UCSD-AML1 (cell line): ENCODE data around the gene TRIM71.
"Not testable (repeated sequence)": the region's sequence is repeated elsewhere in the genome, so short reads cannot be mapped to it uniquely, and the experiment has no call there.

Experiments
- DNase-seq: peaks from one replicate; lab custom pipeline; 2025; ENCODE audit not compliant: unreplicated experiment; lab: John Stamatoyannopoulos, UW

TRIM71 gene

DNA sequence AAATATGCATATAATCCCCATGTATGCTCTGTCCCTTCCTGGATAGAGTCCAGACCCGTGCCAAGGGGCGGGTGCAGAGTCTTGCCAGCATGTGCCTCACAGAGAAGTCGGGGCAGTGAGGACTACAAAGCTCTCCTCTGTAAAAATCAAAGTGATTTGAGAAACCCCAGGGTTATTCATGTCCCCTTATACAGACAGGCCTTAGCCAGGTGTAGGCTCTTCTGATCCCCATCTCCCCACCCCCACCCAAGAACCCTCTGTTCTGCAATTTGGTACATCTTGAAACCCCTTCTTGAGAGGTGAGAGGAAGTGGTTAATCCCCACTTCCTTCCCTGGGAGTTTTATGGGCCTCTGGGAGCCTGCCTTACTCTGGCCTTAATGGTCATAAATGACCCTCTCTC lies 24.7 kb downstream of the TRIM71 start:
- DNase-seq = peak; percentile 43

DNA sequence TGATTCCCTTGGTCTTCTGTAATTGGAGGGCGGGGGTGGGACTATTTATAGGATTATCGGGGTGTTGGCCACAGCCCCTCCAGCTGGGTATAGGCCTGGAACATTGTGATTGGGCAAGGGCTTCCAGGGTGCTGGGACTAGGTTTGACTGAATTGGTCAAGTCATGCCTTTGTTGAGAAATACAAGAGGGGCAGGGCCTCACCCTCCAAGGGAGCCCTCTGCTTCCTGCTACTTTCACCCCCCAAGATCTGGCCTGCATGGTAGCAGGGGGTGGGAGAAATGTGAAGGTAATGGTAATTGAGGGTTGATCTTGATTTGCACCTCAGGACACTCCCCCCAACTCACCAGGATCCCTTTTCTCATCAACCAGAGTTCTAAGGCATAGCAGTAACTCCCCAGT lies 25.2 kb downstream of the TRIM71 start:
- peak; percentile 43 for DNase-seq

DNA sequence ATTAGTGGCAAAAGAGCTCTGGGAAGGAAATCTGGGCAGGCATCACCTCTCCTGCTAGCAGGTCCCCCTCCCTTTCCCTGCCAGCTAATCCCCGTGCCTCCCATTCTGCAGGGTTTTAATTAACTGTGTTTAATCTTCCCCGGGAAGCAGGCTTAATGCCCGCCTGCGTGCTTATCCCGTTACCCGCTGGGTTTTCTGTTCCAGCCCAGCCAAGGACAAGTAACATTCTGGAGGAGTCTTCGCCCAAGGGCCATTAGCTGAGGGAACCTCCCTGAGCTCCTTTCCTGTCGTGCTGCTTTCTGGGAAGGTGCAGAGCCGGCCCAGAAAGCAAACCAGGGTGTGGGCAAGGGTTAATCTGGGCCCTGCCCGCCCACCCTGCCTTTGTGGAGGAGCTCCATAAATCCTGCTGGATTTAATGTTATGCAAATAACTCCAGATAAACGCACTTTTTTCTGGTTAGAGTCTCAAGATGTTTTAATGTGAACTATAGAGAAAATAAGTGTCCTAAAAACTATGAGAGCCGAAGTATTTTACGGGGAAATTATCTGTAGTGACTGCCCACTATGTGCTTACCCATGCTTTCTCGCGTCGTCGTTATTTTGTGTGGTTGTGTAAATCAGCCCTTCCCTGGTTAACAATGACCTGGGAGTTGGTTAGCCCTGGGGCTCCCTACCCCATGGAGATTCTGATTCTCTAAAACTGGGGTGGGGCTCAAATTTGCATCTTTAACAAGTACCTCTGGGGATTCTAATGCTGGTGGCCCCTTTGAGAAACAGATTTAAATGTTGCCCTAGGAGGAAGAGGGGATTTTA lies 25.9 kb downstream of the TRIM71 start:
- DNase-seq = no peak

DNA sequence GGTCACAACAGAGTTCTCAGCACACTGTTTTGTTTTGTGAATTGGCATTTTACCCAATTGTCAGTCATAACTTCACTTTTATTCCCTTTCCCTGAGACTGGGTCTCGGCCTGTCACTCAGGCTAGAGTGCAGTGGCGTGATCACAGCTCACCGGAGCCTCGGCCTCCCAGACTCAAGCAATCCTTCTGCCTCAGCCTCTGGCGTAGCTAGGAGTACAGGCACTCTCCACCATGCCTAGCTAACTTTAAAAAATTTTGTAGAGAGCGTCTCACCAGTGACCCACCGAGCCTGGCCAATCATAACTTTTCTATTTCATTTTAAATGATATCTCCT lies 26.5 kb downstream of the TRIM71 start:
- DNase-seq = no peak

DNA sequence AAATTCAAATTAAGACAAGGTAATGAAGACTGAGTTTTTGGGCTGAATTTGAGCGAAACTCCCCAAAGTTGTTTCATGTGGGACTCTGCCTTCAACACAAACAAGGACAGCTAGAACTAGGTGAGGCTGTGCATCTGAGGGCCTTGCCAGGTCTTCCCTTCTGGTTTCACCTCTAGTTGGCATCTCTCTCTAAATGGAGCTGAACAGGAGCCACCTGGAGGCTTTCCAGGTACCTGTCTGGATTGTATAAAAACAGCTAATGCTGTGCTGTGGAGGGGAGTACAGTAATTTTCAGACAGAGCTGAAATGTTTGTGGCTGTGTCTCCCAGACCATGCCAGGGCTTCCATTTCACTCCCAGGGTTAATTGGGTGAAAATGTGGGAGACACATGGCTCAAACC lies 27.1 kb downstream of the TRIM71 start:
- DNase-seq = no peak

DNA sequence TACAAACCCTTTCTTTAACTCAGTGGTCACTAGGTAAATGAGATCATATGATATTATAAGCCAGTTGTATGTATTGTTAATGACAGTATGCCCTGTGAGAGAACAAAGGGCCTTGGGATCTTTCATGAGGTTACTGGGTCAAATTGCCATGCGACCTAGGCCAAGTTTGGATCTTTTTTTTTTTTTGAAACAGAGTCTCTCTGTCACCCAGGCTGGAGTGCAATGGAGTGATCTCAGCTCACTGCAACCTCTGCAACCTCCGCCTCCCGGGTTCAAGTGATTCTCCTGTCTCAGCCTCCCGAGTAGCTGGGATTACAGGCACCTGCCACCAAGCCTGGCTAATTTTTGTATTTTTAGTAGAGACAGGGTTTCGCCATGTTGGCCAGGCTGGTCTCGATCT lies 27.7 kb downstream of the TRIM71 start:
- DNase-seq = not testable (repeated sequence)

DNA sequence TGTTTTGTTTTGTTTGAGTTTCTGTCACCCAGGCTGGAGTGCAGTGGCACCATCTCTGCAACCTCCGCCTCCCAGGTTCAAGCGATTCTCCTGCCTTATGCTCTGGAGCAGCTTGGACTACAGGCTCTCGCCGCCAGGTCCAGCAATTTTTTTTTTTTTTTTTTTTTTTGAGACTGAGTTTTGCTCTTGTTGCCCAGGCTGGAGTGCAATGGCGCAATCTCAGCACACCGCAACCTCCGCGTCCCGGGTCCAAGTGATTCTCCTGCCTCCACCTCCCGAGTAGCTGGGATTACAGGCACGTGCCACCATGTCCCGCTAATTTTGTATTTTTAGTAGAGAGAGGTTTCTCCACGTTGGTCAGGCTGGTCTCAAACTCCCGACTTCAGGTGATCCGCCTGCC lies 29.2 kb downstream of the TRIM71 start:
- DNase-seq = not testable (repeated sequence)

DNA sequence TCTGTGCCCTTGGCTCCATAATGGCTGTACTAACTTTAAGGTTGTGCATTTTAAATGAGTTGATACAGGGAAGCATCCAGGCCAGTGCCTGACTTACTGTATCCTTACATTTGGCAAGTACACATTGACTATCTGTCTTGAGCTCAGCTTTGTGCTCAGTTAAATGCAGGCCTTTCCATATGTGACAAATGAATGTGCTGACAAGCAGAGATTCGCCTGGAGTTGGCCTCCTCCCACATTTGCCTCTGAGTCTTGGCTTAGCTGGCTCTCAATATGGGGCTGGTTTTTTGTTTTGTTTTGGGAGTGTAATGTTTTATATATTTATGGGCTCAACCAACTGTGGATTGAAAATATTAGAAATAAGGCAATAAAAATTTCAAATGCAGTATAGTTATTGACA lies 29.7 kb downstream of the TRIM71 start:
- no peak for DNase-seq

DNA sequence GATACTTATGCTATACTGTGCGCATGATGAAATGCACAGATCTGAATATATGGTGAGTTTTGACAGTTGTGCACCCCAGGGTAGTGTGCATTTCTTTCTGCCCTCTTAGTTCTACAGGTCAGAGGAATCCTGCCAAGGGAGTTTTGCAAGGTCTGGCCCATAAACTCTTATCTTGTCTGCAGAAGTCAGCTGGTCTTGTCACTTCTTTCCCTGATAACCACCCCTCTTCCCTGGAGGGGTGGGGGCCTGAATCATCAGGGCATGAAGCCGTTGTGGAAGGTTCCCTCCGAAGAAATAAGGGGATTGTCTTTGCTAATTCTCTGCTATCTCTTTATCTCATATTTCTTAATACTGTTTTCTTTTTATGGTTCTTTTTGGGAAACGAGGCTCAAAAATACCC lies 30.4 kb downstream of the TRIM71 start:
- no peak for DNase-seq

DNA sequence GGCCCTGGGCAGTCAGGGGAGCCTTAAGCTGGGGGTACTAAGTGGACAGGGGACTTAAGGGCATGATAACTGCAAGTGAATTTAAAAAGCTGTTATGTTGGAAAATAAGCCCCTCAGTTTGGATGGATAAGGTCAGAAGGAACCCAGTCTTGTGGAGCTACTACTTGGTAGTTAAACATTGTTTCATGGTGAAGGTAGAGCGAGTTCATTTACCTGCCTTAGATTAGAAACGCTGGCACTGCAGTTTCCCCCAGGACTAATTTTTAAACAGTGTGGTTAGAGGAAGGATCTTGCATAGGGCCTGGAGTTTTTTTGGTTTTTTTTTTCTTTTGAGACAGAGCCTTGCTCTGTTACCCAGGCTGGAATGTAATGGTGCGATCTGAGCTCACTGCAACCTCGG lies 31.2 kb downstream of the TRIM71 start:
- no peak for DNase-seq

DNA sequence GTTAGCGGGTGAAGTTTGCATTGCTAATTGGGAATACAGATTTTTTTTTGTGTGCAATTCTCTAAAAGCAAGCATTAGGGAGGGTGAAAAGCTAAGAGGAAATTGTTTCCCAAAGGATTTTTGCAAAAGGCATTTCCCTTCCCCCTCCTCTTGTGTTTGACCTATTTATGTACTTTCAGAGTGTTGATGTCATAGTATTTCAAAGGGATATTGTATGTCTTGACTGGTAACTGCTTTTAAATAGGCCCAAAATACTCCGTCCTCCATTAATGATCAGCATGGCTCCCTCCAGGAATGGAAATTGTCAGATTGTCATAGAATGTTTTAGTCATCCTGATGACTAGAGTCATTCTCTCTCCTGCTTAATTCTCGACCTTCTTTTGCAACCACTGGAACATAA lies 32.4 kb downstream of the TRIM71 start:
- no peak for DNase-seq

DNA sequence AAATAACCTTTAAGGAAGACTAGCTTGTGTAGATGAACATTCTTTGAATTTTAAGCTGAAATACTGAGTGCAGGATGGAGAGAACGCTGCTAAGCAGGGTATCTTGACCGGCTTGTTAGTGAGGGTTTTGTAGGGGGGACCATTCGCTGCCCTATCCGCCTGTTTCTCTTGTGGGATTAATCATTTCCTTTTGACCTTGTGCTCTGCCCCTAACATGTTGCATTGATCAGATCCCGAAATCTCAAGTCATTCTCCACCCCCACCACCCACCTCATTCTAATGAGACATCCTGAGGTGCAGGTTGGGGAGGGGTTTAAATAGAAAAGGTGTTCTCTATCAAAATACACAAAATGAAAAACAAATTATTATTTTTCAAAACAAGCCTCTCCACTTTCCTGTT lies 32.8 kb downstream of the TRIM71 start:
- DNase-seq = no peak

DNA sequence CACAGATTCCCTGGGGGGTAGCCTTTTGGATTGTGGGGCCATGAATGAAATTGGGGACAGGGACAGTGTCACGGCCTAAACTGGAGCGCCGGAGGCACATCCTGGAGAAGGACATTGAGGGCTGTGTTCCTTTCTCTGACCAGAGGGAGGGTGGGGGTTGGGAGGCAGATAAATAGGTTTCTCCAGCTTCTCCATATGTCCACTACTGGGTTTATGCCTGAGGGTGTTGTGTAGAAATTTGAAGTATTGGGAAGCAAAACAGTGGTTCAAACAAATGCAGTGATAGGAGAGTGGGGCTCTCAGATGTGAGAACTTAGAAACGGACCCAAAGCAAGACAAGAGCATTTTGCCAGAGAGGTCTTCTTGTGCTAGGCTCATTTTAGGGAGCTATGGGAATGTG lies 34.3 kb downstream of the TRIM71 start:
- no peak for DNase-seq

DNA sequence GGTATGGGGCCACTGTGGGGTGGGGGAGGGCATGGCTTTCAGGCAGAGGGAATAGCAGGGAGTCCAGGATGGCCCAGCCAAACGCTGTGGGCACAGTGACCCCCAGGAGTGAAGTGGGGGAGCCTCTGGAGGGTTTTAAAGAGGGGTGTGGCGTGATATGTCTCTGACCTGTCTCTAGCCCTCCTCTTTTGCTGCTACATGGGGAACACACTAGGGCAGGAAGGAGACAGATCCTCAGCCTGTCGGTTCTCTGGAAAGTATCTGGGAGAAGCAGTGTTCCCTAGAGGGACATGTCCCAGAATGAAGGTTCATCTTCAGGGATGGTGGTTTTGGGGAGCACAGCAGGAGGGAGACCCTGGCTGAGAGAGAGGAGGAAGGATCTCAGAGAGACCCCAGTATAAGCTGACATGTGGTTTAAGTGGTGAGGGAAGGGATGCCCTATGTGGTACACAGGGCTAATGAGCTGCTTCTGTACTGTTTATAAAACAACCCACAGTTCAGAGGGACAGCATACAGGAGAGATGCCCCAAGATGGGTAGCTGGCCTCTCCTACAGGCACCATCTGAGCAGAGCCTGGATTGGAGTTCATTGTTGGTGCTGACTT lies 37.7 kb downstream of the TRIM71 start:
- no peak for DNase-seq

DNA sequence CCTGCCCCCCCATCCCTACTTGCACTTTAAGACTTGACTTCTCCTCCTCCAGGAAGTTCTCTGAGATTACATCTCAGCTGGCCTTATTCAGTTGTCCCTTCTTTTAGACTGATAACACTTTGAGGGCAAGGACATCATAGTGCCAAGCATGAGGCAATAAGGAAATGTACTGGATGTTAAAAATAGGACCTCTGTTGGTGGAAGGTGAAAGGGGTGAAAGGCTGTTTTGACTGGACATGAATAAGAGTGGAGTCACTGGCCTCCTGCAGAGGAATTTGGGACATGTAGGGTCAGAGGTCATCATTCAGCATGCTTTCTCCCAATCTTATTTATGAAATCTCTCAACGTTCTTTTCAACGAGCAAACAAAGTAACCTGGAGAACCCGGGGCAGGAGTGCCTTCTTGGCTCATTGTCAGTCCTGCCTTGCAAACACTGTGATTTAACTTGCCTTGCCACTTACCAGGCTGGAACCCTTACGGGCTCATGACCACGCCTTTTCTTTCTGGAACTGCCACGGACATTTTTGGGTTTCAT lies 38.6 kb downstream of the TRIM71 start:
- DNase-seq = no peak

DNA sequence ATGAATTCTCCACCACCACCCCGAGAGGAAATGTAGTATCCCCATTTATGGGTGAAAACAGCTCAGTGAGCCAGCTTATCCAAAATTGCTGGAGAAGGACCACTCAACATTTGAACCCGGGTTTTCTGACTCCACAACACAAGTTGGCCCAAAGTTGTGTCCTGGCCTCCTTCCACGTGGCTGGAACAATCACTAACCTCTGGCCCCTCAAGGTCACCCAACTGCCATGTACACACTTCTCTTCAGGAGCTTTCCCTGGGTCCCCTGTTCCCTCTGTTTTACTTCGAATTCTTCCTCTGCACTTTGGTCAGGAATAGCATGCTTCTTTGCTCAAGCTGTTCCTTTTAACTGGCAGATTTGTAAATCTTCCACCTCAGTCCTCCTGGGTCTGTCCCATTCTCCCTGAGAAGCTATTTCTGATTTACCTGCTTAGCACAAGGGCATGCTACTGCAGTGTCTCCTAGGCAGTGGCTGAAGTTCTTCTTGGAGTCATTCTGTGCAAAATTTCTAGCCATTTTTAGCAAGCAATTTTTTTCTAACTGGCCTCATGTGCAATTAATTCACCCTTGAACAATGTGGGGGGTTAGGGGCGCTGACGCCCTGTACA lies 39.2 kb downstream of the TRIM71 start:
- DNase-seq = no peak

DNA sequence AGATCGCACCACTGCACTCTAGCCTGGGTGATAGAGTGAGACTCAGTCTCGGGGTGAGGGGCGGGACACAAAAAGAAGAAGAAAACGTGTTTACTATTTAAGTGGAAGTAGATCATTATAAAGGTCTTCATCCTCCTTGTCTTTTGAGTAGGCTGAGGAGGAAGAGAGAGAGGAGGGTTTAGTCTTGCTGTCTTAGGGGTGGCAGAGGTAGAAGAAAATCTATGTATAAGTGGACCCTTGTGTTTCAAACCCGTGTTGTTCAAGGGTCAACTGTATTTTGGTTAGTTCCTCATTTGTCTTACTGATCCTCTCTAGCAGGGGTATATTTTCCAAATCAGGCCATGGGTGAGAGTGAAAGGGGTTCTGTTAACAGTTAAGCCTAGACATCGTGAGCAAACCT lies 40.1 kb downstream of the TRIM71 start:
- DNase-seq = no peak

DNA sequence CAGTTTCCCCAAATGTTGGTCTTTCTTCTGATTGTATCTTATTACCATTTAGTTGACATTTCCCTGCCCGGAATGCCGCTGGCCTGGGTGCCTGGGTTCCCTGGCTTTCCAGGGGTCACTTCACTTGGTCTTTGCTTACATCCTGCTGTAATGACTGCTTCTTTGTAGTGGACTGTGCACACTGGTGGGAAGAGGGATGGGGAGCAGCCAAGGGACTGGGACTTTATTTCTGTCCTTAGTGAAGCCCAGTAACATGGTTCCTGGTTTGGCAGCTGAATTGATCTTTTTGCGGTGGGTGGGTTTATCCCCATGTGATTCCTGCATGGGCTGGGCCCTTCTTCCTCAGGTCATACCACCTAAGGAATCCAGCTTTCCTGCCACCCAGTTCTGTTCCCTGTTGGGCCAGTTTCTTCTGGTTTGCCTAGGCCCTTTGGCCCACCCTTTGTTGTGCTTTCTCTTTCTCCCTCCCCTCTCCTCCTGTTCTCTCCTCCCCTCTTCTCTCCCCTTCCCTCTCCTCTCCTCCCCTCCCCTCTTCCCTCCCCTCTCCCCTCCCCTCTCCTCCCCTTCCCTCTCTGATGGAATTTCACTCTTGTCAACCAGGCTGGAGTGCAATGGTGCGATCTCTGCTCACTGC lies 41.9 kb downstream of the TRIM71 start:
- no peak for DNase-seq

DNA sequence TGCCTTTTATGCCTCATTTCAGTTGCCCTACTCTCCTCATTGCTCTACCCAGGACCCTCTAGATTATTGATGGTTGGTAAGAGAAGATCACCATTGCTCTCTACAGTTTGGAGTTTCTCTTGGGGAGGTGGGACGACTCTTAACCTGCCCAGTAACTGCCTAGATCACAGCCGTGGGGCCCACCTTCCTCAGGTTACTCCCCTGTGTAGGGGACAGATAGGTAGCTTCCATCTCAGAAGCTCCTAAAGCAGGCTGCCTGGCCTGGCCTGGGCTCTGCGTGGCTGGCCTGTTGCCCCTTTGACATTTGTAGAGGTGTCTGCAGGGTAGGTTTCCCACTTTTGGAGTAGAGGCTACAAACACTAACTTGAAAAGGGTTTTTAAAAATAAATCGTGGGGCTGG lies 42.7 kb downstream of the TRIM71 start:
- DNase-seq = no peak

DNA sequence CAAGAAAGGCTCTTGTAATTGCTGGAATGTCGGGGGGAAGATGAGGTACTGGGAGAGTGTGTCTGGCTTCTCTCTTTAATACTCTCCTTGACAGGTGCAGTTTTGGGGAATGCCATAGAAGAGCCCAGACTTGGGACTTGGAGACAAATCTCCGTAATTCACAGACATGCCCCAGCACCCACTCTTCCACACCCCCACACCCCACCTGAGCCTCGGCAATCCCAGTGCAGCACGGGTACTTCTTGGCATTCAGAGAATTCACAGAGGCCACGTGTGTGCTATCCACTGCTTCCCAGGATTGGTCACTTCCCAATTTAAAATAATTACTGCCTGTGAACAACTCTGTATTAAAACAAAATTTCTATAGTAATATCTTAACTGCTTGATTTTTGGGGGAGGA lies 43.9 kb downstream of the TRIM71 start:
- no peak for DNase-seq

DNA sequence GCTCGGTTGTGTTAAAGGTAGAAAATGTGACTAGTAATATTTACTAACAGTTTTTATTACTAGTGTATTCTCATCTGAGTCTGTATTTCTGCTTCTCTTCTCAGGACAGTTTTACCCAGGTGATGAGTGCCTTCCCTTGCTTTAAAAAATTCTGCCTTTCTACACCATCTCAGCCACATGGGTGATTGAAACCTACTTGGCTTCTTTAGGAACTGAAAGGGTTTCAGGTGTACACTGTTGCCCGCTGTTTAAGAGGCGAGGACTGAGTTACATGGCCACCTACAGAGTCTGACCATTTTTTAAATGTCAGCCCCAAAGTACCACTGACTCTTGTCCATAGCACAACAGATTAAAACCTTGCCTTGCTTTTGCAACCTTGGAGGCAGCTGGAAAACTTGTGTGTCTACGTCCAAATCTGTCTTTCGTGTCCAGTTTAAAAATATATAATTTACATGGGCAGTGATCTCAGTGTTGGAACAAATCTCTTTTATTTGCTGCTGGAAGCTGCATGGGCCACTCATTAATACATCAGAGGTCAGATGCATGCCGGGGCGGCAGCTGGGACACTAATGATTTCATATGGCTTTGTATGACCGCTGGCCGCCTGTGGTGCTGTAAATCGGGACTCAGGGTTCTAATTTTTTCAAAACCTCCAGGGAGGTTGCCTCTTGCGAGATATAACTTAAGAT lies 44.6 kb downstream of the TRIM71 start:
- no peak for DNase-seq
